ENCODE measurements around the gene SERPINH1. TPM values are rescaled to one million over a fixed set of nuclear protein-coding genes. Genes with fewer than 3 reads are reported as not detected.
A peak's percentile ranks its signal among the peaks of the same experiment; 100 is the strongest.
"Not testable (repeated sequence)": the region's sequence is repeated elsewhere in the genome, so short reads cannot be mapped to it uniquely, and the experiment has no call there.

SERPINH1 gene
- total RNA-seq, 1 donor from 2014 or later, result 234 TPM

GRCh38 chr11:75582506-75582894, 20.4 kb downstream of the SERPINH1 start:
- no peak for TF ChIP-seq CTCF (IDR thresholded peaks at IDR 0.05; ENCODE audit: unreplicated experiment)
- Mint-ChIP-seq H3K36me3 (ENCODE audit: insufficient read depth) (no peaks in the 10 kb centered on the region), H3K4me1 (ENCODE audit: low read depth) (peaks cover 6% of the 10 kb centered on the region), H3K27ac (peak overlapping the region; percentile 89), H3K9me3 (ENCODE audit: low read depth) (no peaks in the 10 kb centered on the region), H3K4me3 (ENCODE audit: low read depth) (peak overlapping the region; percentile 79), H3K27me3 (no peaks in the 10 kb centered on the region)
- no peak for DNase-seq (ENCODE audit: low spot score, unreplicated experiment)

GRCh38 chr11:75582895-75583717, 21.1 kb downstream of the SERPINH1 start:
- H3K9me3 Mint-ChIP-seq (ENCODE audit: low read depth), result no peaks in the 10 kb centered on the region
- peak; percentile 52 for TF ChIP-seq CTCF (IDR thresholded peaks at IDR 0.05; ENCODE audit: unreplicated experiment)
- no peaks in the 10 kb centered on the region for H3K36me3 Mint-ChIP-seq (ENCODE audit: insufficient read depth)
- DNase-seq (ENCODE audit: low spot score, unreplicated experiment), result peak; percentile 70
- peak overlapping the region; percentile 89 for H3K27ac Mint-ChIP-seq
- peak overlapping the region; percentile 79 for H3K4me3 Mint-ChIP-seq (ENCODE audit: low read depth)
- no peaks in the 10 kb centered on the region for H3K27me3 Mint-ChIP-seq
- H3K4me1 Mint-ChIP-seq (ENCODE audit: low read depth), result peaks cover 6% of the 10 kb centered on the region

GRCh38 chr11:75583718-75584658, 21.9 kb downstream of the SERPINH1 start:
- no peaks in the 10 kb centered on the region for H3K27me3 Mint-ChIP-seq
- TF ChIP-seq CTCF (IDR thresholded peaks at IDR 0.05; ENCODE audit: unreplicated experiment), result no peak
- H3K4me3 Mint-ChIP-seq (ENCODE audit: low read depth), result peak overlapping the region; percentile 79
- peak; percentile 35 for DNase-seq (ENCODE audit: low spot score, unreplicated experiment)
- no peaks in the 10 kb centered on the region for H3K36me3 Mint-ChIP-seq (ENCODE audit: insufficient read depth)
- peak overlapping the region; percentile 94 for H3K27ac Mint-ChIP-seq
- H3K9me3 Mint-ChIP-seq (ENCODE audit: low read depth), result no peaks in the 10 kb centered on the region
- H3K4me1 Mint-ChIP-seq (ENCODE audit: low read depth), result peaks cover 6% of the 10 kb centered on the region

- Mint-ChIP-seq H3K4me3 (ENCODE audit: low read depth) (peak overlapping the region; percentile 79), H3K27ac (peak overlapping the region; percentile 94)
- not testable (repeated sequence) for H3K36me3 Mint-ChIP-seq (ENCODE audit: insufficient read depth); DNase-seq (ENCODE audit: low spot score, unreplicated experiment); H3K27me3 Mint-ChIP-seq; H3K4me1 Mint-ChIP-seq (ENCODE audit: low read depth); H3K9me3 Mint-ChIP-seq (ENCODE audit: low read depth)
Observed at GRCh38 chr11:75584659-75585292, 22.7 kb downstream of the SERPINH1 start.

- peaks cover 6% of the 10 kb centered on the region for H3K4me1 Mint-ChIP-seq (ENCODE audit: low read depth)
- no peaks in the 10 kb centered on the region for H3K9me3 Mint-ChIP-seq (ENCODE audit: low read depth)
- no peaks in the 10 kb centered on the region for H3K36me3 Mint-ChIP-seq (ENCODE audit: insufficient read depth)
- H3K27ac Mint-ChIP-seq, result no peak overlapping the region
- DNase-seq (ENCODE audit: low spot score, unreplicated experiment), result no peak
- H3K4me3 Mint-ChIP-seq (ENCODE audit: low read depth), result peak overlapping the region; percentile 35
- no peaks in the 10 kb centered on the region for H3K27me3 Mint-ChIP-seq
- no peak for TF ChIP-seq CTCF (IDR thresholded peaks at IDR 0.05; ENCODE audit: unreplicated experiment)
Observed at GRCh38 chr11:75585293-75585670, 23.2 kb downstream of the SERPINH1 start.

Measured in progenitor cell of endocrine pancreas (in vitro differentiated cells).